NCI-H2081 (cell line): ENCODE data around the gene RUFY1.
"Not testable (repeated sequence)": the region's sequence is repeated elsewhere in the genome, so short reads cannot be mapped to it uniquely, and the experiment has no call there.

Experiments used
- DNase-seq, 2 experiments: peaks; one replicate each; lab custom pipeline; 2025; lab: John Stamatoyannopoulos, UW

Gene RUFY1

DNA sequence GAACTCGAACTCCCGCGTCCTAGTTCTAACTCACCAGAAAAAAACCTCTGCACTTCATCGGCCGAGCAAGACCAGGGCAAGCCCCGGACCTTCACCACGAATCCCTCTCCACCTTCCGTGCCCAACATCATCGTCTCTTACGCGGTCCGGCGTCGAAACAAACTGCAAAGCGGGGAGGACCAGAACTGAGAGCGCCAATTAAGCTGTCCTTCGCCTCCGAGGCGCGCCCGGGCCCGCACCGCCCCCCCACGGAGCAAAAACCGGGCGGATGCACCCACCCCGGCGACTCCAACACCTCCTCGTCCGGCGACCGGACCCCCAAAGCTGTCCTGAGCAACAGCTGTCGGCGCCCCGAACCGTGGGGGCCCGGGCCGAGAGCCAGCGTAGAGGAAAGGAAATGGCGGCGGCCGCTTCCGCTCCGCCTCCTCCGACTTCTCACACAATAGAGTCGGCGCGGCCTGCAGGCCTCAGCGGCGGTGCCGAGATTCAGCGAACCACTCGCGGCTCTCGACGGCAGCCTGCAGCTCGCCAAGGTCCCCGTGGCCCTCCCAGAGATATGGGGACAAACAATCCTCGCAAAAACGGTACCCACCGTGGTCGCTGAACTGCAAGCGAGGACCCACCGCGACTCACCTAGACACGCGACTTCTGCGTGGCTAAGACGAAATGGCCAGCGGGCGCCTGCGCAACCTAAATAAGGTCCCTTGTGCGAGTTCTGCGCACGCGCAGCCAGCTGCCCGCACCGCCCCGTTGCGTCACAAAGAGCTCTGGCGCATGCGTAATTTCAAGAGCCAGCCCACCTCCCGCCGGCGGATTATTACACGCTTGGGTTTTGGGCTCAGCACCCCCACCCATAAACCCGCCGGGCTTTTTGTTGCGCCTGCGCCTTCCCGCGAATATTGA lies 72.9 kb downstream of the RUFY1 start, which contains the start of gene HNRNPH1:
Gene HNRNPH1, minus strand, starts transcription at position 669 of the 903 bp plus-strand sequence. Its CDS starts 538 bp downstream, at position 131.
- DNase-seq: peak; percentile 98 to 99

- DNase-seq: peak in 1 of 2 experiments; percentile 42
Measured at GRCh38 chr5:179623906-179624741, 73.8 kb downstream of the RUFY1 start.

DNA sequence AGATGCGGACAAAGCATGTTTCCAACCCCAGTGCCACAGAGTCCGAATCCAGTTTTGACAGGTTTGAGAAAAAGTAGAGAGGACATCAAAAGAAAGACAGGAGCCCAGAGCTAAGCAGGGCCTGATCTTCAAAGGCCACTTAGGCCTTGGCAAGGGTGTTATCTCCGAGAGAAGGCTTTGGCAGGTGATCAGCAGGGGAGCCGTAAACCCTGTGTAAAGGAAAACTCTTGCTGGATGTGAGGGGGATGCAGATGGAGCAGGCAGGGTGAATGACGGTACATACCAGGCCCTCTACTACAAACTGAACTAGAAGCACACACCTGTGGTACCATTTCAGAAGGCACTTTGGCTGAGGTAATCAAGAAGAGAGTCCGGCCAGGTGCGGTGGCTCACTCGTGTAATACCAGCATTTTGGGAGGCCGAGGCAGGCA lies 74.5 kb downstream of the RUFY1 start:
- no peak for DNase-seq

- DNase-seq: not testable (repeated sequence)
Measured at GRCh38 chr5:179633501-179634369, 83.4 kb downstream of the RUFY1 start.

- DNase-seq: not testable (repeated sequence)
Measured at GRCh38 chr5:179634370-179635172, 84.2 kb downstream of the RUFY1 start.

- not testable (repeated sequence) for DNase-seq
Measured at GRCh38 chr5:179639296-179639695, 88.9 kb downstream of the RUFY1 start.

- not testable (repeated sequence) for DNase-seq
Measured at GRCh38 chr5:179641745-179642144, 91.4 kb downstream of the RUFY1 start.

GRCh38 chr5:179642626-179643025 lies 92.3 kb downstream of the RUFY1 start:
- DNase-seq: not testable (repeated sequence)

DNA sequence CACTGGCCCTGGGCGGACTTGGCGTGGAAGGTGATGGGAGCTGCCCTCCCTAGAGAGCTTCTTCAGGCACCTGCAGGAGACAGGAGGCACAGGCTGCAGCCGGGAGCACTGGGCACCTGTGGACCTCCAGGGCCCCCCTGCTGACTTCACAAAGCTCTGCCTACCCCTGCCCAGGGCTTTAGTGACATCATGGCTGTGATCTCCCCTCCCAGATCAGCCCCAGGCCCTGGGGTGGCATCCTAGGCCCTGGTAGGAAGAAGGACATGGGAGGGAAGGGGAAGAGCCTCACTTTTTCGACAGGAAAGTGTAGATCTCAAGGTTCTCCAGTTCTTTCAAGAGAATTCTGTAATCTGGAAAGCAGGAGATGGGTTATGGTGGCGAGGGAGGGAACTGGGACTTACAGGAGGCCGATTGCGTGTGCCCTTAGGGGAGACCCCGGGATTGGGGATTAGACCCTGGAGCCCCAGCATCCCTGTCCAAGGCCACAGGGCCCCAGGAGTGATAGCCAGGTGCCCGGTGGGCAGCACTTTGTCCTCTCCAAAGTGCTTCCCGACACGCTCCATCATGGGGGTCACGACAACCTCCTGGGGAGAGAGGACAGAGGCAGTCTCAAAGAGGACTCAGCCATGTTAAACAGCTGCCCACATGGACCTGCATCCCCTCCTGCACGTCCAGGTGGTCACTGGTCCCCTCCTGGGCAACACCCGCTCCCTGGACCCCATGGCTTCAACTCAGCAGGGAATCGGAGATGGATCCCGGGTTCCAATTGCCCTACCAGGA lies 93.0 kb downstream of the RUFY1 start:
- DNase-seq: not testable (repeated sequence)

DNA sequence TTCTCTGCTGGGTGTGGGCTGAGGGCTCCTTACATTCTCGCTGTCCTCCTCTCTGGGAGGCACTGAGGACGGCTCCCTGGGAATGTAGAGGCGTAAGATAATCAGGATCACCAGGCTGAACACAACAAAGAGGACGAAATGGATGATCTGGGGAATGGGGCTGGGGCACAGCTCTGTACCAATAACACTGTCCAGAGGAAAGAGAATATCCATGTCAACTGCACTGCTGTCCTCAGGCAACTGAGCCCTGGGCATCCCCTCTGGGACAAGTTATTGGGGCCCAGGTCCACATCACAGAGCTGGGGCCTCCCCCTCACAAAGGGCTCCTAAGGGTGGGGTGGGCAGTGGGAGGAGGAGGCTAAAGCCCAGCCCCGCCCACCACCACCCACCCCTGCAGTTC lies 94.4 kb downstream of the RUFY1 start:
- not testable (repeated sequence) for DNase-seq

GRCh38 chr5:179648410-179648809 lies 98.1 kb downstream of the RUFY1 start:
- no peak for DNase-seq

GRCh38 chr5:179649166-179649703 lies 98.9 kb downstream of the RUFY1 start:
- not testable (repeated sequence) for DNase-seq

DNA sequence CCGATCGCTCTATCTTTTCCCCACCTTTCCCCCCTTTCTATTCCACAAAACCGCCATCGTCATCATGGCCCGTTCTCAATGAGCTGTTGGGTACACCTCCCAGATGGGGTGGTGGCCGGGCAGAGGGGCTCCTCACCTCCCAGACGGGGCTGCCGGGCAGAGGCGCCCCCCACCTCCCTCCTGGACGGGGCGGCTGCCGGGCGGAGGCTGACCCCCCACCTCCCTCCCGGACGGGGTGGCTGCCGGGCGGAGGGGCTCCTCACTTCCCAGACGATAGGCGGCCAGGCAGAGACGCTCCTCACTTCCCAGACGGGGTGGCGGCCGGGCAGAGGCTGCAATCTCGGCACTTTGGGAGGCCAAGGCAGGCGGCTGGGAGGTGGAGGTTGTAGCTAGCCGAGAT lies 99.9 kb downstream of the RUFY1 start:
- DNase-seq: not testable (repeated sequence)

DNA sequence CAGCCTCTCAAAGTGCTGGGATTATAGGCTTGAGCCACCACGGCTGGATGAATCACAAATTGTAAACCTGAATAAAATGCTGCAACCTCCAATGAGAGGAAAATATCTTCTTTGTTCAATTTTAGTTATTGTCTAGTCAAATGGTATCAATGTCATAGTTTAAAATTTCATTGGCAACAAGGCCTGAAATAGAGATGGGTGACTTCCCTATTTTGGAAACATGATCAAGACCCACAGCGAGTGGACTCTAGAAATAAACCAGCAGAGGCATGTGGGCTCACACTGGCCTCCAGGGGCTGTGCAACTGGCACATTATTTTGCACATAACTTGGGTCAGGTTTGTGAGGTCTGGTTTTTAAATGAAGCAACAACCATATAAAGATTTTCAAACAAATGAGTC lies 102.8 kb downstream of the RUFY1 start:
- DNase-seq: not testable (repeated sequence)

DNA sequence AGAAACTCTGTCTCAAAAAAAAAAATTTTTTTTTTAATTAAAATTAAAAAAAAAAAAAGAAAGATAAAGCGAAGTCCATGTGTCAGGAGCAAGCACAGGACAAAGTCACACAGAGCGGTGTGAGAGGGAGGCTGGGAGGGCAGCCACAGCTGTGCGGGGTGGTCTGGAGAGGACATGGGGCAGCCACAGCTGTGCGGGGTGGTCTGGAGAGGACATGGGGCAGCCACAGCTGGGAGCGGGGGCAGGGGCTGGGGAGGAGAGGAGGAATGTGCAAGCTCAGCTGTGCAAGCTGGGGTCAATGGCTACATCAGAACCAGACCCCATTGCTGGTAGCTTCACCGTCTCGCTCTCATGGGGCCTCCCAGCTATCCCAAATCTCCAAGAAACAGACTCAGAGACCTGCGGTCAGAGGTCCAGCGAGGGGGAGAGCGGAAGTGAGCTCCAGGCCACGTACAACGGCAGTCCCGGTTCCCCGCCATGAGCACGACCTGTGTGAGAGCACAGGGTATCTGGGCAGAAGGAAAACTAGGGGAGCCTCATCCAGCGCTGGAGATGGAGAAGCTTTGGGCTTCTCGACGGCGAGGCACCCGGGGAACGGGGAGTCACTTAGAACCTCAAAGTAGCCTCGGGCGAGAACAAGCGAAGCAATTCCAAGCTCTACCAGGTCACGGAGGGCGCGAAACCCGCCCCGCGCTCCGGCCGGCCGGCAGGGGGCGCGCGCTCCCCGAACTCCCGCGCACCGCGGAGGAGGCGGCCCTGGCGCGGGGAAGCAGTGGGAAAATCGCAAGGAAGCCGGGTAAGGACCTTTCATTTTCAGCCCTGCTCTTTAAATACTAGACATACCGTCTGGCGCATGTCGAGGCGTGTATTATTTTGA lies 107.2 kb downstream of the RUFY1 start:
- not testable (repeated sequence) for DNase-seq

GRCh38 chr5:179658179-179658856 lies 108.0 kb downstream of the RUFY1 start:
- not testable (repeated sequence) for DNase-seq
